GM18951 (cell line): ENCODE measurements around the gene PPP3CA.
"Not testable (repeated sequence)": the region's sequence is repeated elsewhere in the genome, so short reads cannot be mapped to it uniquely, and the experiment has no call there.

ENCODE experiments used
- POLR2A ChIP-seq: IDR thresholded peaks from 4 replicates; pipeline ENCODE4 v1.6.1; 2011; ENCODE audit warnings: mild to moderate bottlenecking; ENCODE audit not compliant: insufficient read length, insufficient read depth; ENCODE audit errors: extremely low read depth
- in situ Hi-C: fragments of 300-500 bp; cut with MboI; formaldehyde crosslinking; loops from one replicate; pipeline ENCODE4 v1.12.0; 2022; ENCODE audit warnings: low sequenced_read_pairs, mixed read lengths, inconsistent platforms; ENCODE audit not compliant: unreplicated experiment

The PPP3CA gene

GRCh38 chr4:101125045-101125942 is 222.0 kb downstream of the PPP3CA start:
- in situ Hi-C loops = no loop called here
- TF ChIP-seq POLR2A = no peak

GRCh38 chr4:101123231-101123630 is 224.1 kb downstream of the PPP3CA start:
- no peak for TF ChIP-seq POLR2A
- in situ Hi-C loops = no loop called here

GRCh38 chr4:101122019-101122418 is 225.3 kb downstream of the PPP3CA start:
- in situ Hi-C loops = no loop called here
- no peak for TF ChIP-seq POLR2A

DNA sequence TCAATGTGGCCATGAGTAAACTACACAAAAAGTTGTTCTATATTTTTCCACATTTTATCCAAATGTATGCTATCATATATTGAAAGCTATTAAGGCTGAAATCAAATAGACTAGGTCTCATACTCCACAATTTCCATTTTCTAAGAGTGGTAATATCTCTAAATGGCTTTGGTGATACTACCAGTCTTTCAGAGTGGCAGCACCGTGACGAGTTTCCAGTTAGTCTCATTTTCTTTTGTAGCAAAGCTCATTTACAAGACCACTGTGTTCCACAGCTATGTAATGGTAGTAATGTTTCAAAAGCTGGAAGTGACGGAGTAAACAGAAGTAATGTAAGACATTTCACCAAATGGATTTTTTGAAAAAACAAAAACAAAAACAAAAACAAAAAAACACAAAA is 228.2 kb downstream of the PPP3CA start:
- TF ChIP-seq POLR2A = no peak
- in situ Hi-C loops = no loop called here

GRCh38 chr4:101118617-101119016 is 228.7 kb downstream of the PPP3CA start:
- in situ Hi-C loops = no loop called here
- TF ChIP-seq POLR2A = no peak

GRCh38 chr4:101115887-101116286 is 231.4 kb downstream of the PPP3CA start:
- in situ Hi-C loops = no loop called here
- no peak for TF ChIP-seq POLR2A

- TF ChIP-seq POLR2A = no peak
- in situ Hi-C loops = no loop called here
Observed at GRCh38 chr4:101114936-101115372, 232.4 kb downstream of the PPP3CA start.

GRCh38 chr4:101104312-101105052 is 242.8 kb downstream of the PPP3CA start:
- TF ChIP-seq POLR2A = no peak
- in situ Hi-C loops = no loop called here

- no peak for TF ChIP-seq POLR2A
- in situ Hi-C loops = no loop called here
Observed at GRCh38 chr4:101103381-101104142, 243.8 kb downstream of the PPP3CA start.

DNA sequence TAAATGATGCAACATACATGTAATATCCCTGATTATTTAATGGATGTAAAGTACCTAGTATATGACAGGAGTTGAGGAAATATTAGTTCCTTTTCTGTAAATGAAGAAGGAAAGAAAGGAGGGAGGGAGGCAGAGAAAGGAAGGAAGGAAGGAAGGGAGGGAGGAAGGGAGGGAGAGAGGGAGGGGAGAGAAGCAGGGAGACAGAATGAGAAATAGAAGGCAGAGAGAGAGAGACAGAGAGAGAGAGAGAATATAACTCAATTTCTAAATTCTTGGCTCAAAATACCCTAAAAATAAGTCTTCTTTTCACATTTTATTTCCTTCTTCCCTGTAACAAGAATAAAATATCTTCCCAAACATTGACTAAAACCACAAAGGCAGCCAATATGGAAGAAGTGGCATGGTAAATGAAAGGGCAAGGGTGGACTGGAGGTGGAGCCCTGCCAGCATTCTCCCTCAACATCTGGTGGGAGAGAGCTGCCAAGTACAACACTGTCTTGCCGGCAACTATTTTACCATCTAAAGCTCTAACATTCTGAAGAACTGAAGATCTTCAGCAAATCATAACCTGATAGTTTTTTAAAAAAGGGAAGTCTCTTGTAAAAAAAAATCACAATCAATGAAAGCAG is 245.1 kb downstream of the PPP3CA start:
- TF ChIP-seq POLR2A = no peak
- in situ Hi-C loops = no loop called here

DNA sequence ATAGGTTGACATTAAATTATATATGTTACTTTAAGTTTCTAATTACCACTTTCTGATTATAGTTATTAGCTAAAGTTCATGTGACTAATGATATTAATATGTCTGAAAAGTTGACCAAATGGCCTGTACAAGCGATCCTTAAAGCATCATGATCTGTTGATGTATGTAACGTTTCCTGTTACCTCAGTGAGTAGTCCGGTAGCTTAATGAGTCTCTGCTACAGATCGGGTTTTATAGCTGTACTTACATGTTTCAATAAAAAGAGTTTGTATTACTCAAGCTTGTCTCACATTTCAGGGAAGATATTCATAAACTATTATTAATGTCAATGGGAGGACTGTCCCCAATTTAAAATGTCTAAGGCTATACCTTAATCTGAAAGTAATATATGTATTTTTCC is 246.3 kb downstream of the PPP3CA start:
- in situ Hi-C loops = no loop called here
- no peak for TF ChIP-seq POLR2A

DNA sequence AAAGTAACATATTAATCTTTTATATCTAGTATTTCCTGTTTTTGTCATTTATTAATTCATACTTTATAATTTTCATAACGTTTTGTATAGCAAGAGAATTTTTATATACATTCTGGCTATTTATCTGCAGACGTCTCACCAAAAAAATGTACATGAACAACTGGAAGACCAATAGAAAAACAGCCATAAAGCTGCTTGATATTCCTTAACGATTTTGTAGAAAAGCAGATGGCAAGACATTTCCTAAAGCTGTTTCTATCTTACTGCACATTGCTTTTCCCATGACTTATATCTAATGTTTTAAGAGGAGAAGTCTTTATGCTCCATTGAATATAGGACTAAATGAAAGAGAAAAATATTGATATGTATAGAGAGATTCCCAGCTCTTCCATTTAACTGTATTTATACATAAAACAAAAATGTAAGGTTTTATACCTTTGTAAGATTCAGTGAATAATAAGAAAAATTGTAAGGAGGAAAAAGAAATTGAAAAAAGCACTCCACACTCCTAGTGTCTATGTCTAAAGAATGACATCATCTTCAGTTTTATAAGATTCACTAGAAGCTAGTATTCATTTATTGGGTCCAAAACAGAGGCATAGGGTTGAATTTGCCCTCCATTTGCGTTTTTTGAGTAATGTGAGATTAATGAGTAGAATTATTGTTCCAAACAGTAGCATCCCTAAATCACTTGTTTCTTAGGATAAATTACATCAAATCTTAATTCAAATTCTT is 248.5 kb downstream of the PPP3CA start:
- in situ Hi-C loops = no loop called here
- no peak for TF ChIP-seq POLR2A

GRCh38 chr4:101092609-101093008 is 254.7 kb downstream of the PPP3CA start:
- in situ Hi-C loops = not testable (repeated sequence)
